ENCODE data around the gene MAPKAP1.

Gene MAPKAP1

DNA sequence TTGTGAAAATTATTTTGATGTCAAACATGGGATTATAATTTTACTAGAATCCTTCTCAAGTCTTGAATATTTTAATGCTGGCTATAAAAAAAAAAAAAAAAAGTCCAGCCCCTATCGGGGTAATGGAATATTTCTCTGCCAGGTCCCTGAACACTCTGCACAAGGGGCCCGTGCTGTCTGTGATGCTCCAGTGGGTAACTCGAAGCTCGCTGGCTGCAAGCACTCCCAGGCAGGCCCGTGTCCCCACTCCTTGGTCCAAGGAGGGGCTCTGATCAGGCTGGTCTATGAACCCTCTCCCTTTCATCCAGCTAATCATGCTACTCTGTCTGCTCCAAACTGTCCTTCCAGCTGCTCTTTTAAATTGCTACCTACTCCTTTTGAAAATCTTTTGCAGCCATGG lies 264.6 kb downstream of the MAPKAP1 start:
- DNase-seq: no peak

DNA sequence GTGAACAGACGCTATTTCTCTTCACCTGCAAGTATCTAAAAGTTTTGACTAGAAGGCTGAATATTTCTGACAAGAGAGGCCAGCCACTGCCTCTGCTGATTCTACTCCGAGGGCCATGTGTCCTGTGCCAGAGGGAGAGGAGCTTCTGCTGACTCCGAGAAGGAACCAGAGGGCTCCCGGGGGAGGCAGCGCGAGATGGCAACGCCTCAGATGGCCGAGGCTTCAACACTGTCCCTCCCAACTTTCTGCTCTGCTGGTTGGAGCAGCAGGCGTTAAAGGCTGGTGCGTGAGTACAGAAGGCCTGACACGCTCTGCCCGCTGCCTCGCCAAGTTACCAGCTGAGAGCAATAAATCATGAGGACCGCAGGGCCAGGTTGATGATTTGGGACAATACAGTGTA lies 266.6 kb downstream of the MAPKAP1 start:
- no peak for DNase-seq

DNA sequence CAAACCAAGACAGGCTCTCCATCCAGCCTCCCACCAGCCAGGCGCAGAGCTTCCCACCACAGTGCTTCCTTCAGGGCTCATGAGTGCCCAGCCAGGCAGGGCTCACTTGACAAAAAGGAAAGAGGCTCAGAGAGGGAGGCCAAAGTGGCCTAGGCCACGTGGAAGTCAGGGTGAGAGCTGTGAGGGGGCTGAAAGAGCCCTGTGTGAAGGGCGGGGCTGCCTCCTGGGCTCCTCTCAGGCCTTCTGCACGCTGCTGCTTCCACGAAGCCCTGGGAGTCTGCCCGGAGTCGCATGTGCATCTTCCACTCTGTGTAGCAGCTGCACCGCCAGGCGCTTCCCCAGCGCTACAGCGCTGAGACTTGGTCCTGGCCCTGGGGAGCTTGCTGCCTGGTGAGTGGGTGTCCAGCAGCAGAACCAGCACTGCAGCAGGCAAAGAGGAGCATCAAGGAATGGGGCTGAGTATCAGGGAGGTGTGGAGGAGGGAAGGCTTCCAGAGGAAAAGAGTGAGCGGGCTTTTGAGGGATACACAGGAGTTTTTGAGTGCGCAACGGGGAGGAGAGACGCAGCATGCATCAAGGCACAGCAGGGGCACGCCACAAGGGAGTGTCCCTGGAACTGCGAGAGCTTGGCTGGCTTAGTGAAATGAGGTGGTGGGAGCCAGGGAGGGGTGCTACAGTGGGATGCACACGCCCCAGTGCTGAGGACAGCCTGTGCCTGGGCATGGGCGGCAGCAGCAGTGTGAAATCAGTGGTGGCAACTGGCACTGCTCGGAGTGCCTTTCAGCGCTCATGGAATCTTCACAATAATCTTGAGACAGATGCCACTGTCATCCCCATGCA lies 267.4 kb downstream of the MAPKAP1 start:
- no peak for DNase-seq

DNA sequence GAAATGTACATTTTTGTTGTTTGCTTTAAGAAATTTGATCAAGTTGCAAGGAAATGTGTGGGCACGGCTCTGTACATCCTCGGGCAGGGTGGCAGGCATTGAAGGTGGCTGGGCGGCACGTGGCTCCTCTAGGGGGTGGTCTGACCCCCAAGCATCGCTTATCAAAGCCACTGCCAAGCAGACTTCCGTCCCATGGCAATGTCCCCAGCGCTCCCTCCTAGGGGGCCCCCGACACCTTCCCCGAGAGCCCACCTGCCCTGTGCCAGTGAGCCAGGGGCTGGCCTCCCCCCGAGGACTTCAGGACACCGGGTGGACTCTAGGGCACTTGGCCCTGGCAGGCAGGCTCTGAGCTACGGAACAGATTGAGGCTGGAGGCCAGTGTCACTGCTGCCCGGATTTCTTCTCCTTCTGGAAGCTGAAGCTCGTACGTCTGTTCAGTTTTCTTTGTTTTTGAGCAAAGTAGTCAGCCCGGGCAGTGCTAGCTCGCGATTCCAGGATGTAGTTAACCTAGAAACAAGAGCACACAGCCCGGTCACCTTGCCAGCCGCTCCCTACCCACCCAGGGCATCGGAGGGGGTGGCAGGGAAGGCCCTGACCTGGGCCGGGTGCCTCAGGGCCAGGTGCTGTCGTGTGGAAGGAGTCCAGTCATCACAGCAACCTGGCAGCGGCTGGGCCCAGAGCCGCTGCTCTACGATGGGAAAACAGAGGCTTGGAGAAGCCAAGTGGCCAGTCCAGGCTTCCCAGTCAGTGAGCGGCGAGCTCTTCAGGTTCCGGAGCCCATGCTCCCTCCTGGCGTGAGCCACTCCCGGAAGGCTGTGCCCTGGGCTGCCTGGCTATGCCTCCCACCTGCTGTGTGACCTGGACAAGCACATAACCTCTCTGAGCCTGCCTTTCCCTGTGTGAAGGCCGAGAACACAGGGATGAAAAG lies 268.2 kb downstream of the MAPKAP1 start:
- DNase-seq: no peak

DNA sequence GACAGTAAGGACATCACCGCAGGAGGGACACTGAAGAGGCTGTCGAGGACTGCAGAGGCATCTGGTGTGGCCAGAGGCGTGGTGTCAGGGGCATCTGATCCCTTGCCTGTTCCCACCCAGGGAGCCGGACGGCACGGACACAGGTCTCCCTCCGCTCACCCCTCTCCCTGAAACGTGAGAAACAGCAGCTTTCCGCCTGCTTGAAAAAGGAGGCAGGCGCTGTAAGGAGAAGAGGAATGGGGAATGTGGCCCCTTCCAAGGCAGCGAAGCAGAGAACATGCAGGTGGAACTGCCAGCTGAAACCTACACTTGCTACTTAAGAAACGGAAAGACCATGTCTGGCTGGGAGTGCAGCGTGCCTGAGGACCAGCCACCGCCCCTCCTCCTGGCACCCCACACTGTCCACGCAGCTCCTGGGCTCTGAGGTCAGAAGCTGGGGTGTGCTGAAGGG lies 269.2 kb downstream of the MAPKAP1 start:
- no peak for DNase-seq

DNA sequence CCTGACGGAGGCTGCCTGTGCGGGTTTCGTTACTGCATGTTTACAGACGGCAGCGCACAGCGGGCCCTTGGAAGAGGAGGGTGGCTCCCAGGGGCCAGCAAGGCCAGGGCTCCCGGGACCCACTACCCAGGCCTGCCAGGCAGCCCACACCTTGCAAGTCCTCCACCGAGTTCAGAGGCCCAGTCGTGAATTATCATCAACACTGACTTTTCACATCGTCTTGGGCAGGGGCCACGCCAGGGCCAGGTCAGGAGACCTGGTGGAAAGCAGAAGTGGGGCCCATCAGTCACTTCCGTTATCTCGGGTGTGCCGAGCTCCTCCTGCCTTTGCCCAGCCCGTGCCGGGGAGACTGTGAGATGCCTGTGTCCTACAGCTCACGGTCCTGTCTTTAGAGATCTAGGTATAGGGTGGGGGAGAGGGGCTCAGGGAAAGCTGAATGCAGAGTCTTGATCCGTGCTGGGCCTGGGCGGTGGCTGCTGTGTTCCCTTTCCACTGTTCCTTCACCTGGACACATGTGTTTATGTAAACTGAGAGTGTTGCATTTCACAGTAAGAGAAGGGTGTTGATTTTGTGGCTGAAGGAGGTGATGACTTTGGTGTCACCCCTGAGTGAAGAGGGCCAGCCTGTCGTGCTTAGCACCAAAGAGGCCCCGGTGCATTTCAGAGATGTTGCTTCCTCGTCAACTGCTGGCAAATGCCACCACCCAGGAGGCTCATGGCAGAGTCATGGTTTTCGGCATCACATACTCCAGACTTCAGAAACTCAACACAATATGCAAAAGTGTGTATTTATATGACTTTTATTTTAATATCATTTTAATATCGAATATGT lies 270.2 kb downstream of the MAPKAP1 start:
- no peak for DNase-seq

DNA sequence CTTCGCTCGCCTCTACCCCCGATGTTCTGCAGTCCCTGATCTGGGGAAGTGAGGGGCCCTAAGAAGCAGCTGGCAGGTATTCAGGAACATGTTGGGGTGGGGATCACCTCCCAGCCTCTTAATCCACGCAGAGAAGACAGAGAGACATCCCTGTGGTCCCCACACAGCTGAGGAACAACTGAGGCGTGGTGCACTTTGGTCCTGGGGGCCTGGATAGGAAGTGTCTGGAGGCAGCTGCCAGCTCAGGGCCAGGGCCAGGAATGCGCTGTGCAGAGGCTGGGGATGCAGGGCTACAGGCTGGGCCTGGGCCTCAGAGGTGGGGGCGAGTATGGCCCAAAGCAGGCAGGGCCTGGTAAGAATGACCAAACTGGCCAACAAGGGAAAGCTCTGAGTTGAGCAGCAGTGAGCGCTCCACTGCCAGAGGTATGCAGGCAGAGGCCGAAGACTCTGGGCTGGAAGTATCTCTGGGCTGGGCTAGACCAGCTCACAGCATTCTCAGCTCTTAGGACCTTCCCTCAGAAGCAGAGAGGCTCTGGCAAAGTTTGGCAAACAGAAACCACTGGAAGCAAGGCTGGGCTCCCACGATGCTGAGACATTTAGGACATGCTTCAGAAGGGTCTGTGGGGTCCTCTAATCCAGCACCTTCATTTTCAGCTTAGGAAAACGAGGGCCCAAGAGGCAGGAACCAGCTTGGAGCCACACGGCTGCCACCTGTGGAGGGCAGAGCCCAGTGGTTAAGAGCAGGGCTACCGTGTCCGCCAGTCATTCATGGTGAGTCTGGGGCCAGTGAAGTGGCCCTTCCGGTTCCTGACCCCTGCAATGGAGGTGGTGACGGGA lies 271.0 kb downstream of the MAPKAP1 start:
- DNase-seq: no peak

DNA sequence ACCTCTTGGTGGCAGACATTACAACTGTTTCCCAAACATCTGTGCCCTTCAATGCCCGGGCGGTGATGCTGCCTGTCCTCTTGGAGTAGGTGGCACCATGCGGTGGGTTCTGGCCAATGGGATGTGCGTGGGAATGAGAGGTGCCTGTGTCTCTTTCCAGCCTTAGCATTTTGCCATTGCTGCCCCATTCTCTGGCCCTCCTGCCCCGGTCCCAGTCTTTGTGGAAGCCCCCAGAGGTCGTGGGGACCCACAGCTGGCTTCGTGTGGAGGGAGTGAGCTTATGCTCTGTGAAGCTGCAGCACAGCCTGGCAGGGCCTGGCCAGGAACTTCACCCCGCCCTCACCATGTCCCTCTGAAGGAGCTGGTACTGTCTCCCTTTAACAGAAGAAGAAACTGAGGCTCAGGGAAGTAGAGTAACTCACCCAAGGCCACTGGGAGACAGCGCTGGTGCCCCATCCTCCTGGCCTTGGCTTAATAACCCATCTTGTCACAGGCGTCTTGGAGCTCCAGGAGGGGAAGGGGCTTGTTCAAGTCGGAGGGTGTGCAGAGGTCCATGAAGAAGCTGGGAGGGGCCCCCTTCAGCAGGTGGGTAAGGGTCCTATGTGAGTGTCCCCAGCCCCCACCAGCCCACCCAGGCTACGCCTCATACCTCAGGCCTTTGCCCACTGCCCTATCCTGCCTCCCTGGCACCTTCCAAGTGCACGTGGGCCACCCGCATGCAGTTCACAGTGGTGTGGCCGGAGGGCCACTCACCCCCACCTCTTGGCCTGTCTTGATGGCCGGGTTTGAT lies 271.8 kb downstream of the MAPKAP1 start:
- no peak for DNase-seq

DNA sequence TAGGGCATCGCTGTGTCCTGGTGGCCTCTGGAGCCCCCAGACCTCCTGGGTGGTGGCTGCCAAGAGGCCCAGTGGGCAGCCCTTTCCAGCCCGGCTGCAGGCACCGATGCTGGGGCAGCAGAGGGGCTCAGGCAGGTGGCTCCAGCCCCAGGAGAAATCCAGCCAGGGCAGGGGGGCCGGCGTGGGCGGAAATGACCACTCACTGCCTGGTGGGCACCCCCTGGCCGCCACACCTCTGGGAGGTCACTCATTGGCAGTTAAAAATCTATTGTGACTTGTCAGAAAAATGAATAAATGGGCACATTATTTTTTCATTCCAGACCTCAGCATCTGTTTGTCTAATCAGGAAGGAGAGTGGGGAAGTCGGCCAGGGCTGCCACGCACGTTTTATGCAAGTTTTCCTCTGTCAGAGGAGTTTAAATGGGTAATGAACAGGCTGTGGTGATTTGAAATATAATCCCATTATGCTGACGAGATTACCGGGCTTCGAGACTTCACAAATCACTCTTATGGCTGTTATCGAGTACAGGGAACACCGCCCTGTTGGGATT lies 273.5 kb downstream of the MAPKAP1 start:
- DNase-seq: no peak

DNA sequence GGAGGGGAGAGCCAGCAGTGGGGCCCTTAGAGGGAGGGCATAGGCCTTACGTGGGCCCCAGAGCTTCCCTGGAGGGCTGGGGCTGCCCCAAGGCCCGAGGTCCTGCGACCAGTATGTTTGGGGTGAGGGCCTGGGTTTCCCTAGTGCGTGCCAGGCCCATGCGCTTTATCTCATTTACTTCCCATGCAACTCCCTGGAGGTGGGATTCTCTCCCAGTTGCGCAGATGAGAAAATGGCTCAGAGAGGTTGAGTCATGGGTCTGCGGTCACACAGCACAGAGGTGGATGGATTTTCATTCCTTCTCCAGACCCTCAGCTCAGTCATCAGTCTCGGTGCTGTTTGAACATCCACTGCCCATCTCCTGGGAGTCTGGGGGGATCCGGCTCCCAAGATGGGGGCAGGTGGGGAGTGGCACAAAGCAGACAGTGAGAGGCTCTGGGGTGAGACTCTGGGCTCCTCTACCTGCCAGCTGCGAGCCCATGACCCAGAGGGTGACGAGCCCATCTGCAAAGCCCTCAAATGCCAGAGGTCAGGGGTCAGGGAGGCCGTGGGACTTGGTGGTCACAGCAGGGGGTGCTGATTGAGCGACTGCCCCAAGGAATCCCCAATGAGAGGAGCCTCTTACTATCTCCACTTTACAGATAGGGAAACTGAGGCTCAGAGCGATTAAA lies 274.2 kb downstream of the MAPKAP1 start:
- DNase-seq: no peak

DNA sequence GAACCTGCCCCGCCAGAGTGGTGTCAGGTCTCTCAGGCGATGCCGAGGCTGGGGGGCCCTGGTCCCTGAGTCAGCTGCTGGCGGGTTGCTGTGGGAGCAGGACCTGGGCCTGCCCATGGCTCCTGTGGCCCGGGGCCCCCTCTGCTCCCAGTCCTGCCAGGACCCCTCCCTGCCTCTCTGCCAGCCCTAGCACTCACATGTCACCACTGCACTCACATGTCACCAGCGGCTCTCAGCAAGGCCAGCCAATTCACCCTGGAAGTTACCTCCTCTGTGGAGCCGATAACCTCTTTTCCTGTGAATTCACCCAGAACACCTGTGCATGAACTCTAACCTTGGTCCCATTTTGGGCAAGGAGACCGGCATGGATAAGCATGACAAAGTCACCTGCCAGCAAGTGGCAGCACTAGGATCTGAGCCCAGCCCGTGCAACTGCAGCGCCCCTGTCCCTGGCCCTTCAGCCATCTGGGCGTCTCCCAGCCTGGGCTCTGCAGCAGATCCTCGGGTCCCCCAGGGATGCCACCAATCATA lies 275.2 kb downstream of the MAPKAP1 start:
- no peak for DNase-seq

DNA sequence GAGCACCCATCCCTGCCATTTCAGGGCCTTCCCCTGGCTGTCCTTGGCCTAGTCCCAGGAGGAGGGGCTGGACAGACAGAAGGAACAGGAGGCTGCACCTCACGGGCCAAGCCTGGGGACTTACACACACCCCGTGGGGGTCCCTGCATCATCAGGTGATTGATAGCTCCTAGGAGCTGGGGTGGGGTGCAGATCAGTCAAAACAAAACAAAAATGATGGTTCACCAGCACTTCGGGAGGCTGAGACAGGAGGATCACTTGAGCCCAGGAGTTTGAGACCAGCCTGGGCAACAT lies 276.0 kb downstream of the MAPKAP1 start:
- DNase-seq: no peak

DNA sequence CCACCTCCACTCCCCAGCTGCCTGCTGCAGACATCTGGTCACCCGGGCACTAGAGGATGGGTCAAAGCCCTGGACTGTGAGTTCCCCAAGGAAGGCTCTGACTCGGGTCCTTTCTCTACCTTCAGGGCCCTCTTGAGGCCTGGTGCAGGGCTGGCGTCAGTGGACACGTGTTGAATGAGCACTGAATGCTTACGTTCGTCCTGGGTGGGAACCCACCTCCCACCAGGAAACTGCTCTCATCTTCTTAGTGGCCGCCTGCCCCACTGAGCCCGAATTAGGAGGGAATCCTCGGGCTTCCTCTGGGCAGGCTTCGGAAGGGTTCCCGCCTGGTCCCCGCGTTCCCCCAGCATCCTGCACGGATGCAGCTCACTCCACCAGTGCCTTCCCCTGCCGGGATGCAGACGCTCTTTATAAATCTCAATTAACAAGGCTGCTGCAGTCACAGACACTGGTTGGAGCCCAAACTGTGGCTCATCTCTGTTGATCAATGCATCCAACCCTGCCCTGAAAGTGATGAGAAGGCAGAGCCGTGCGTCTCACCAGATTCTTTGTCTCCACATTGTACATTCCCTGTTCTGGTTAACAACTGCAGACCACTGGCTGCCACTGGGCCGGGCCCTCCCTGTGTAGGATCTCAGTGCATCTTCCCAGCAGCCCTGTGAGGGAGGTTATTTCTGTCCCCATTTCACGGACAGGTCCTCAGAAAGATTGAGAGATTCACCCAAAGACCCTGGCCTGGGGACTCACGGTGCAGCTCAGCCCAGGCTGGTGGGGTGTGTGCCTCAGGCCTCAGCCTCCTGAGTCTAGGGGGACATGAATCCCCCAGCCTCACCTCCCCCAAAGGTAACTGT lies 276.6 kb downstream of the MAPKAP1 start:
- no peak for DNase-seq

DNA sequence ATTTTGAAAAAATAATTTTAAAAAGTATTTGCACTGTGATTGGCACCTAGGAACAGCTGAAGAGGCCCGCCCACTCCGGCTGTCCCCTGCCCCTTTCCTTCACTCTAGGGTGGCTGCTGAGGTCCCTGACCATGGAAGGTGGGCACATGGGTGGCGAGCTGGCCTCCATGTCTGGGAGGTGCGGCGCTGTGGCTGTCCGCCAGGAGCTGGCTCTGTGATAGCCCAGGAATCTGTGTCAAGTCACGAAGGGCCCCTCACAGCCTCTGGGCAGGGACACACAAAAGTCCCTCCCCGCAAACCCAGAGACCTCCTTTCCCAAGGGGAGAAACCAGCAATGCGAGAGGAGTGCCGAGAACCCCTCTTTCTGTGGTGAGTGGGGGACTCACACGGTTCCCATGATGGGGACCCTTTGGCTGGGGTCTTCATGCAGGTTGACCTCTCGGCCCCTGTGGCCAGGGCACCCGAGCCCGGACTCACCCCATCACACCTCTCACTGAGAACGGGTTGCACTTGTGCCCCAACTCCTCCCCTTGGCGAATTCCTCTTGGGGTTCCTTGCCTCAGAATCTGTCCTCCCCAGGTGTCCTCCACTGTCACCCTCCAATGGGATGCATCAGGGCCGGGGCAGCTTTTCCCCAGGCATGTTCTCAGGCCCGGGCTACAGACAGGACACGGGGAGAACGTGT lies 277.4 kb downstream of the MAPKAP1 start:
- DNase-seq: no peak

DNA sequence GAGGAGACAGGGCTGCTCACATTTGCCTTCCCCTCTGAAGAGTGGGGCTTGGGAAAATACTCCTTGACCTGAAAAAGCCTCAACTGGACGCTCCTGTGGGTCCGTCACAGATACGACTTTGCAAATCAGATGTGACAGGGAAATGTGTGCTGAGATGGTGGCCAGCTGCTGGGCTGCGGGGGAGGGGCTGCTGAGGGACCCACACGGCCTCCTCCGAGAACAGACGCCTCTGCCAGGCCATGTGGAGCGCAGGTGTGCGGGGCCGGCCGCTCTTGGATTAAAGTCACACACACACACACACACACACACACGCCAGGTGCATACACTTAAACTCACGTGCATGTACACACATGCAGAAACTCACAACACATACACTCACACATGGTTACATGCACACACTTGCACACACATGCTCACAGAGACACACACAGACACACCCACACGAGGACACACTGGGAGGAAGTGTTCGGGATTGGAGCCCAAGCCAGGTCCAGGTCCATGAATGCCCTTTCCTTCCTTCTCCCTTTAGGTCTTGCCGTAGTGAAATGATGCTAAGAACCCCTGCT lies 278.0 kb downstream of the MAPKAP1 start:
- DNase-seq: no peak

DNA sequence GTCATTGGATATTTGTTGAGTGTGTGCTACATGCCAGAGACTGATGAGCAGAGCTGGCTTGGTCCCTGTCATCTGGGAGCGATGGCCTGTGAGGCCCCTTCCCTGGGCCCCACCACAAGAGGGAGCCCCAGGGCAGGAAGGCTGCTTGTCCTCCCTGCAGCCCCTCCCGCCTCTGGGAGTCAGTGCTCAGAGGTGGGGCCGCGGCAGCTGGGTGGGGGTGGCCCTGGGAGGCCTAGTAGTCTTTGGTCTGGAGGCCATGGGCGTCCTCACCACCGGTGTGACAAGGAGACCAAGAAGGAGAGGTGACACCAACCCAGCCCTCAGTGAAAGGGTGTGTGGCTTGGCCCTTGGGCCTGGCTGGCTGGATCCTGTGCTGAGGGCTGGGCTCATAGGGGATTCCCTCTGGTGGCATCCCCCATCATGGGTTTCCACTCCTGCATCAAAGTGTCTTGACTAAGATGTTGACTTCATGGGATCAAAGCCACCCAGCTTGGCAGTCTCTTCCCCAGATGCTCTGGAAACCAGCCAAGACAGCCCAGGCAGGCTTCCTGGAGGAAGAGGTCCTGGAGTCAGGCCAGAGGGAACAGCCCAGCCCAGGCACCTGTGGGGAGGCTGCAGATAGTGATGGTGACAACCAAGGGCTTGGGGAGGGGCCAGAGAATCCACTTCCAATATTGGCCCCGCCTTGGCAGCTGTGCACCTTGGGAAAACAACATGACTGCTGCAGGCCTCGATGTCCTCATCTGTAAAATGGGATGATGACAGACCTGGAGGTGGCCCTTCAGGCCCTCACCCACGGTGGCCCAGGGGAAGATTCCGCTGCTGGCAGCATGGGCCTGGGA lies 278.7 kb downstream of the MAPKAP1 start:
- DNase-seq: no peak

DNA sequence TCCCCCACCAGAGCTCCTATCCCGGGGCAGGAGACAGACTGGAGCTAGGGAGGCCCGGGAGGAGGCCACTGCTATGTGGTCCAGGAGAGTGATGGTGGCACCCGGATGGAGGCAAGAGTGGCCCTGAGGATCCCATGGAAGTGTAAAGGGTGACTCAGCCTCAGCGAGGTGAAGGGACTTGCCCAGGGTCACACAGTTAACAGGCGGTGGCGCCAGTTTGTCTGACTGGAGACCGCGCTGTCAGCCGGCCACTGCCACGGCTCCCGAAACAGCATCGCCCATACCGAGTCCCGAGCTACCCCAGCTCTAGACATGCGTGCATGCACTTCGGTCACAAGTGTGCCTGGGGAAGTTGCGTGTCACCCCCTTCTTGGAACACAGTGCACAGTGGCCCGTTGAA lies 279.5 kb downstream of the MAPKAP1 start:
- DNase-seq: no peak

Measured in NCI-H774 (cell line).